Natural killer cell (primary cell): ENCODE results near the gene AP3B1. TPM values are rescaled to one million over a fixed set of nuclear protein-coding genes. Genes with fewer than 3 reads are reported as not detected.

Experiments used
- ATAC-seq, 3 donors: fragments of 150-1000 bp in 2 of 3; fragments of 200-7000 bp in 1 of 3; cut with Tn5 transposase; 1 replicate in 1 of 3; 2 replicates in 2 of 3; pipeline ENCODE4 v1.10.0; 2021; ENCODE audit warnings: mild to moderate bottlenecking in 2 of 3, moderate library complexity in 2 of 3
- DNase-seq, 2 donors: peaks; one replicate each; pipeline versions ENCODE4 v3.0.0 to v3.0.0-alpha.2; 2013 to 2021; ENCODE audit warnings: mixed read lengths in 1 of 2
- H3K27ac ChIP-seq: one replicate; pipeline ENCODE4 v1.5.1; 2013; ENCODE audit warnings: mild to moderate bottlenecking, low read length
- H3K27me3 ChIP-seq: one replicate; pipeline ENCODE4 v1.6.1; 2013; ENCODE audit warnings: low read length; ENCODE audit not compliant: control insufficient read depth, insufficient read depth
- H3K36me3 ChIP-seq: one replicate; pipeline ENCODE4 v1.6.1; 2013; ENCODE audit warnings: low read length; ENCODE audit not compliant: control insufficient read depth, insufficient read depth
- H3K4me1 ChIP-seq: one replicate; pipeline ENCODE4 v1.6.1; 2013; ENCODE audit warnings: low read length; ENCODE audit not compliant: control insufficient read depth, insufficient read depth
- H3K4me3 ChIP-seq: one replicate; pipeline ENCODE4 v1.5.1; 2013; ENCODE audit warnings: low read length
- H3K9me3 ChIP-seq: one replicate; pipeline ENCODE4 v1.6.1; 2013; ENCODE audit warnings: low read length; ENCODE audit not compliant: control insufficient read depth, insufficient read depth
- H3K27ac Mint-ChIP-seq, 2 donors: one replicate each; pipeline ENCODE4 v1.8.0; 2022; ENCODE audit warnings: mild to moderate bottlenecking in 2 of 2, mixed read lengths in 2 of 2, moderate library complexity in 1 of 2
- H3K27me3 Mint-ChIP-seq, 2 donors: one replicate each; pipeline ENCODE4 v1.8.0; 2022; ENCODE audit warnings: low read depth in 2 of 2, mixed read lengths in 2 of 2
- H3K36me3 Mint-ChIP-seq: one replicate; pipeline ENCODE4 v1.8.0; 2022; ENCODE audit warnings: mixed read lengths
- H3K4me1 Mint-ChIP-seq, 2 donors: one replicate each; pipeline ENCODE4 v1.8.0; 2022; ENCODE audit warnings: mixed read lengths in 2 of 2
- H3K4me3 Mint-ChIP-seq: one replicate; pipeline ENCODE4 v1.8.0; 2022; ENCODE audit warnings: mild to moderate bottlenecking, moderate library complexity, mixed read lengths
- H3K9me3 Mint-ChIP-seq, 2 donors: one replicate each; pipeline ENCODE4 v1.8.0; 2022; ENCODE audit warnings: mixed read lengths in 2 of 2
- CTCF ChIP-seq: fragments of 200-600 bp; IDR thresholded peaks from one replicate; pipeline ENCODE4 v1.8.0; 2022; ENCODE audit warnings: antibody characterized with exemption
- WGBS: methylation state at CpG from one replicate; pipeline ENCODE4 v1.1.7; 2013; ENCODE audit warnings: missing lambda C conversion rate; ENCODE audit not compliant: insufficient coverage; 5-methylcytosine and 5-hydroxymethylcytosine counted together
- intact Hi-C: fragments of 100-400 bp; cut with micrococcal nuclease; formaldehyde crosslinking; loops from one replicate; pipeline ENCODE4 v1.14.2; 2022
- total RNA-seq, 4 donors: library from RNA; stranded (reverse); fragments of 120-200 nt in 1 of 4; gene quantifications; one replicate each; pipeline versions ENCODE4 v1.2.3 to v1.2.4, GENCODE V29; 2013 to 2022

The AP3B1 gene
- total RNA-seq, 3 donors from 2014 or later (not counting 1 experiment from before 2014, with no cell fraction given) = 48.5 to 58.2 (median 56.2) TPM

GRCh38 chr5:78308703-78309102, 14.2 kb upstream of the AP3B1 start:
- Histone ChIP-seq H3K9me3 (no peaks in the 10 kb centered on the region), H3K36me3 (no peaks in the 10 kb centered on the region), H3K27ac (no peak overlapping the region), H3K4me3 (no peak overlapping the region), H3K27me3 (no peaks in the 10 kb centered on the region), H3K4me1 (no peaks in the 10 kb centered on the region)
- WGBS = no CpG with 5 or more reads among the region's 1 CpG
- no peak for ATAC-seq
- H3K9me3 Mint-ChIP-seq = no peaks in the 10 kb centered on the region
- no peaks in the 10 kb centered on the region for H3K36me3 Mint-ChIP-seq
- H3K27ac Mint-ChIP-seq = no peak overlapping the region
- no peak for TF ChIP-seq CTCF
- no peaks in the 10 kb centered on the region for H3K4me1 Mint-ChIP-seq
- no peak overlapping the region for H3K4me3 Mint-ChIP-seq
- no peak for DNase-seq
- peaks cover 21 to 24% of the 10 kb centered on the region in 2 donors for H3K27me3 Mint-ChIP-seq
- intact Hi-C loops = no loop called here

DNA sequence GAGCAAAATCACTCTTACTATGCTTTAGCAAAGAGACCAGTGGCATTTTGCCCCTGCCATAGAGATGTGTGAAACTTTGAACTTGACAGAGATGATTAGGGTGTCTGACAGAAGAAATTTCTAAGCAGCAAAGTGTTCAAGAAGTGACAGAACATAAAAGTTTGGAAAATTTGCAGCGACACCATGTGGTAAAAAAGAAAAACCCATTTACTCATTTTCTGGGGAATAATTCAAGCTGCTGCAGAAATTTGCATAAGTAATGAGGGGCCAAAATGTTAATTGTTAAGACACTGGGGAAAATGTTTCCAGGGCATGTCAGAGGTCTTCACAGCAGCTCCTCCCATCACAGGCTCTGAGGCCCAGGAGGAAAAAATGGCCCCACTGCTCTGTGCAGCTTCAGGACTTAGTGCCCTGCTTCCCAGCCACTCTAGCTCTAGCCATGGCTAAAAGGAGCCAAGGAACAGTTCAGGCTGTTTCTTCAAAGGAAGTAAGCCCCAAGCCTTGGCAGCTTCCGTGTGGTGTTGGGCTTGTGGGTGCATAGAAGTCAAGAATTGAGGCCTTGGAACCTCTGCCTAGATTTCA, 6.1 kb upstream of the AP3B1 start:
- intact Hi-C loops = no loop called here
- Histone ChIP-seq H3K27ac (no peak overlapping the region), H3K4me3 (no peak overlapping the region), H3K27me3 (no peaks in the 10 kb centered on the region), H3K36me3 (no peaks in the 10 kb centered on the region), H3K9me3 (no peaks in the 10 kb centered on the region), H3K4me1 (peaks cover 4% of the 10 kb centered on the region)
- WGBS = 23% methylated on average over 2 of the region's 2 CpGs
- peaks cover 4% of the 10 kb centered on the region in 2 donors for H3K4me1 Mint-ChIP-seq
- peaks cover 0 to 9% of the 10 kb centered on the region in 2 donors for H3K27me3 Mint-ChIP-seq
- H3K27ac Mint-ChIP-seq = no peak overlapping the region
- no peak for ATAC-seq
- no peak overlapping the region for H3K4me3 Mint-ChIP-seq
- DNase-seq = peak in 1 of 2 donors; percentile 60
- no peaks in the 10 kb centered on the region for H3K36me3 Mint-ChIP-seq
- no peak for TF ChIP-seq CTCF
- no peaks in the 10 kb centered on the region for H3K9me3 Mint-ChIP-seq

DNA sequence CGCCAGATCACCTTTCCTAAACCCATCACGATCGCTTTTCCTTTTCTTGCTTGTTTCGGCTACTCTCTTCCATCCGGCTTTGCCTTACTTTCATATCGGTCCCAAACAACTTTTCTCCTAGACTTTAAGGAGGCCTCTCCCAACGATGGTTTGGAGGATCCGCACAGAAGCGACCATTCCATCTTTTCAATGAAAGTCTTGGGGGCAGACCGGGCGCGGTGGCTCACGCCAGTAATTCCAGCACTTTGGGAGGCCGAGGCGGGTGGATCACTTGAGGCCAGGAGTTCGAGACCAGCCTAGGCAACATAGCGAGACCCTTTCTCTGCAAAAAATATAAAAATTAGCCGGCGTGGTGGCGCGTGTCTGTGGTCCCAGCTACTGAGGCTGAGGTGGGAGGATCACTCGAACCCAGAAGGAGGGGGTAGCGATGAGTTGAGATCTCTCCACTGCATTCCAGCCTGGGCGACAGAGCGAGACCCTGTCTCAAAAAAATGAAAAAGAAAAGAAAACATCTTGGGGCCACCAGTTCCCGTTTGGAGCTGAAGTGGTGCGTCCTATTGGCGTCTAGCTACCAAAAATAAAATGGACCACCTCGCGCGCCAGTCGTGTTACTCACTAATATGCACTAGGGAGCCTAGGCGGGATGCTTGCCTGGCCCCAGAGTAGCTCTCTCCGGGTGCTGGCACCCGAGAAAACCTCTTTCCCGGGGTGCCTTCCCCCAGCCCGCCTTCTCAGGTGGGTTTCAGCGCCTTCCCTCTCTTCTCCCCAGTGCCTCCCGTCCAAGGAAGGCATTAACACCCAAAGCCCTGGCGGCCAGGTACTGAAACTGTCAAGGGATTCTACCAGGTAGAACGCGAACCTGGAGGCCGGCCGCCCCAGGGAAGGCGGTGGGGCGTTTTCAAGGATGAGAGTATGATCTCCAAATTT, 800 bp upstream of the AP3B1 start:
- Histone ChIP-seq H3K27ac (peak overlapping the region; percentile 99), H3K4me1 (peaks cover 13% of the 10 kb centered on the region), H3K27me3 (no peaks in the 10 kb centered on the region), H3K36me3 (no peaks in the 10 kb centered on the region), H3K9me3 (no peaks in the 10 kb centered on the region), H3K4me3 (peak overlapping the region; percentile 100)
- TF ChIP-seq CTCF = peak; percentile 24
- no peaks in the 10 kb centered on the region for H3K27me3 Mint-ChIP-seq
- under 1% methylated on average over 46 of the region's 46 CpGs for WGBS
- peaks cover 44 to 45% of the 10 kb centered on the region in 2 donors for H3K4me1 Mint-ChIP-seq
- peak overlapping the region; percentile 99 for H3K27ac Mint-ChIP-seq
- DNase-seq = peak; percentile 40 to 74
- peak; percentile 8 to 19 (median 16) for ATAC-seq
- H3K4me3 Mint-ChIP-seq = peak overlapping the region; percentile 100
- peaks cover 6% of the 10 kb centered on the region for H3K36me3 Mint-ChIP-seq
- no peaks in the 10 kb centered on the region for H3K9me3 Mint-ChIP-seq
- intact Hi-C loops = loop anchor here (10.0 kb wide), 1 partner anchor 690 kb away; the partner anchor contains the start of gene ARSB
